ENCODE data around the gene TTC9B. TPM values are rescaled to one million over a fixed set of nuclear protein-coding genes. Genes with fewer than 3 reads are reported as not detected.

TTC9B gene
- total and polyA plus RNA-seq, 2 experiments from 2014 or later = not detected

DNA sequence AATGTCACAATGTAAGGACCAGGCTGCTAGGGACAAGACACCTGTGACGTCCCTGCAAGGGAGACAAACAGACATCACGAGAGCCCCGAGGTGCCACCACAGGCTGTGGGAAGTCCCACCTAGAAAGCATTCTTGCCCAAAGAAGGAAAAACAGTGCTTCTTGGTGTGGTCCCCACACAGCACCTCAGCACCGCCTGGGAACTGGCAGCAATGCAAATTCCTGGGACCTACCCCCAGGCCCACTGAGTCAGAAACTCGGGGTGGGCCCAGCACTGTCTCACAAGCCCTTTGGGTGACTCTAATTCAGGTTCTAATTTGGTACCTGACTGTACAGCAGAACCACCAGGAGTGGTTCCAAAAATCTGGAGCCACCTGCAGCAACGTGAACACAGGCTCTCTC, 22.1 kb upstream of the TTC9B start:
- H3K27ac ChIP-seq = no peak overlapping the region
- H3K4me1 ChIP-seq (ENCODE audit: insufficient read depth) = no peaks in the 10 kb centered on the region
- in situ Hi-C loops (cut with MboI) = no loop called here
- H3K9me3 ChIP-seq (ENCODE audit: low read depth) = no peaks in the 10 kb centered on the region
- no peak for TF ChIP-seq EZH2phosphoT487 (IDR thresholded peaks at IDR 0.05; ENCODE audit: insufficient read depth, low read depth)
- TF ChIP-seq EZH2 (IDR thresholded peaks at IDR 0.05; ENCODE audit: insufficient read depth, poor library complexity, severe bottlenecking) = no peak
- WGBS, 2 experiments (ENCODE audit: low coverage in 1 of 2, low lambda C conversion rate in 2 of 2, missing lambda C conversion rate in 2 of 2) = 92 to 96% methylated on average over 6 of the region's 6 CpGs
- H4K20me1 ChIP-seq (ENCODE audit: insufficient read depth) = no peaks in the 10 kb centered on the region
- peaks cover 10% of the 10 kb centered on the region; the same call in 1 of the 2 replicates for H3K36me3 ChIP-seq (ENCODE audit: low read depth)
- no peak overlapping the region for H3K9ac ChIP-seq
- H3K4me3 ChIP-seq = no peak overlapping the region
- H3K4me2 ChIP-seq (ENCODE audit: unreplicated experiment) = no peak overlapping the region
- no peaks in the 10 kb centered on the region for H3K9me2 ChIP-seq (ENCODE audit: insufficient read depth)
- peaks cover 26% of the 10 kb centered on the region for H3K79me2 ChIP-seq (ENCODE audit: insufficient read depth)
- H3K27me3 ChIP-seq (replicated peaks; ENCODE audit: insufficient read depth) = no peaks in the 10 kb centered on the region
- no peaks in the 10 kb centered on the region for H3F3A ChIP-seq (ENCODE audit: insufficient read depth)
- H2AFZ ChIP-seq = no peak overlapping the region
- DNase-seq = no peak

DNA sequence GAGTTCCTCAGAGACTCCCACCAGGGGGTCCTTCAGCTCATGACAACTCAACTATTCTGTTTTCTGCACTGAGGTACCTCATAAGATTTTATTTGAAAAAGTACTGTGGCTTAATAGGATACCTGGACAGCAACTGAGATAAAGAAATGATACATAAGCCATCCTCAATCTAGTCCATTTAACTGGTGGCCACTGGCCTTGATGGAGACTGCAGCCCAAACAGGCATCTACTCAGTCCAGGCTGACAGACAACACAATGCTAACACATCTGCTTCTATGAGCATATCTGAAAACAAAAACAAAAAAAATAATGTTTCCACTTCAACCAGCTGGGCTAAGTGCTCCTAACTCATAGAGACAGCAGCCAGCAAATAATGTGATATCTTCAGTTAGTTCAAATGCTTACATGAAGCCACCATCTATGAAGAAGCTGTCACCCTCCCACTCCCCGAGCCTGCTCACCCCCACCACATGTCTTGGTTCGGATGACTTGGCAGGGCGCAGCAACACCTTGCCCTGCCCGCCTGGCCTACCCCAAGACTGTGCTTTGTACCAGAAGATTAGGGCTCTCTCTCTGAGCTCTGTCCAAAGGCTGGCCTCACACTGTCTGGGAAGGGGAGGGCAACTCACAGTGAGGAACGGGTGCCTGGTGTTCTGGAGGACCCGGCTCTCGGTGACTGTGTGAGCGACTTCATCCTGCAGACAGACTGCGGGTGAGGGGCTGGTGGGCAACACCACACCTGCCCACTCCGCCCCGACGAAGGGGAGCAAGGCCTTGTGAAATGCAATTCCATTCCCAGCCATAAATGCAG, 21.4 kb upstream of the TTC9B start:
- no peak overlapping the region for H3K4me2 ChIP-seq (ENCODE audit: unreplicated experiment)
- in situ Hi-C loops (cut with MboI) = no loop called here
- H3K4me3 ChIP-seq = no peak overlapping the region
- no peaks in the 10 kb centered on the region for H4K20me1 ChIP-seq (ENCODE audit: insufficient read depth)
- 93 to 94% methylated on average over 12 of the region's 12 CpGs for WGBS, 2 experiments (ENCODE audit: low coverage in 1 of 2, low lambda C conversion rate in 2 of 2, missing lambda C conversion rate in 2 of 2)
- H3K36me3 ChIP-seq (ENCODE audit: low read depth) = peaks cover 10% of the 10 kb centered on the region; the same call in 1 of the 2 replicates
- H3K9me2 ChIP-seq (ENCODE audit: insufficient read depth) = no peaks in the 10 kb centered on the region
- no peaks in the 10 kb centered on the region for H3F3A ChIP-seq (ENCODE audit: insufficient read depth)
- H3K4me1 ChIP-seq (ENCODE audit: insufficient read depth) = no peaks in the 10 kb centered on the region
- peaks cover 19% of the 10 kb centered on the region for H3K79me2 ChIP-seq (ENCODE audit: insufficient read depth)
- TF ChIP-seq EZH2phosphoT487 (IDR thresholded peaks at IDR 0.05; ENCODE audit: insufficient read depth, low read depth) = no peak
- TF ChIP-seq EZH2 (IDR thresholded peaks at IDR 0.05; ENCODE audit: insufficient read depth, poor library complexity, severe bottlenecking) = no peak
- no peak for DNase-seq
- H3K9ac ChIP-seq = no peak overlapping the region
- H3K9me3 ChIP-seq (ENCODE audit: low read depth) = no peaks in the 10 kb centered on the region
- no peak overlapping the region for H2AFZ ChIP-seq
- H3K27ac ChIP-seq = no peak overlapping the region
- no peaks in the 10 kb centered on the region for H3K27me3 ChIP-seq (replicated peaks; ENCODE audit: insufficient read depth)

DNA sequence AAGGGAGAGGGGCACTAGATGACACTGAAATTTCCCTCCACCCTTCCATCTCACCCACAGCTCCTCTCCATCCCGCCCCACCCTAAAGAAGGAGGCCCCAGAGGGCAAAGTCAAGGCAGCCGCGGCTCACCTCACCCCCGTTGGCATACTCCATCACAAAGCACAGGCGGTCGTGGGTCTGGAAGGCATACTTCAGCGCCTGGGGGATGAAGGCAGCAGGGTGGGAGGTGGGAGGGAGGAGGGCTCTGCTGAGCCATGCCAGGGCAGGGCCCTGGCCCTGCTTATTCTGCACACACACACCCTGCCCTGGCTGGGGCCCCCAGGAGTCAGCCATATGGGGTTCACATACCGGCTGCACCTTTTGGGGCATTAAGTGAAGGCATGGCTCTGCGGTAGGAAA, 20.6 kb upstream of the TTC9B start:
- Histone ChIP-seq H3K27me3 (replicated peaks; ENCODE audit: insufficient read depth) (no peaks in the 10 kb centered on the region), H4K20me1 (ENCODE audit: insufficient read depth) (no peaks in the 10 kb centered on the region), H3K27ac (no peak overlapping the region), H3K4me1 (ENCODE audit: insufficient read depth) (no peaks in the 10 kb centered on the region), H3K9me2 (ENCODE audit: insufficient read depth) (no peaks in the 10 kb centered on the region), H2AFZ (no peak overlapping the region), H3K9ac (no peak overlapping the region), H3K4me3 (no peak overlapping the region), H3K36me3 (ENCODE audit: low read depth) (peaks cover 10% of the 10 kb centered on the region; the same call in 1 of the 2 replicates), H3F3A (ENCODE audit: insufficient read depth) (no peaks in the 10 kb centered on the region), H3K9me3 (ENCODE audit: low read depth) (no peaks in the 10 kb centered on the region), H3K79me2 (ENCODE audit: insufficient read depth) (peaks cover 12% of the 10 kb centered on the region; the same call in 1 of the 2 replicates), H3K4me2 (ENCODE audit: unreplicated experiment) (no peak overlapping the region)
- in situ Hi-C loops (cut with MboI) = no loop called here
- TF ChIP-seq EZH2phosphoT487 (IDR thresholded peaks at IDR 0.05; ENCODE audit: insufficient read depth, low read depth) = no peak
- TF ChIP-seq EZH2 (IDR thresholded peaks at IDR 0.05; ENCODE audit: insufficient read depth, poor library complexity, severe bottlenecking) = no peak
- no peak for DNase-seq
- 94 to 95% methylated on average over 9 of the region's 9 CpGs for WGBS, 2 experiments (ENCODE audit: low coverage in 1 of 2, low lambda C conversion rate in 2 of 2, missing lambda C conversion rate in 2 of 2)

DNA sequence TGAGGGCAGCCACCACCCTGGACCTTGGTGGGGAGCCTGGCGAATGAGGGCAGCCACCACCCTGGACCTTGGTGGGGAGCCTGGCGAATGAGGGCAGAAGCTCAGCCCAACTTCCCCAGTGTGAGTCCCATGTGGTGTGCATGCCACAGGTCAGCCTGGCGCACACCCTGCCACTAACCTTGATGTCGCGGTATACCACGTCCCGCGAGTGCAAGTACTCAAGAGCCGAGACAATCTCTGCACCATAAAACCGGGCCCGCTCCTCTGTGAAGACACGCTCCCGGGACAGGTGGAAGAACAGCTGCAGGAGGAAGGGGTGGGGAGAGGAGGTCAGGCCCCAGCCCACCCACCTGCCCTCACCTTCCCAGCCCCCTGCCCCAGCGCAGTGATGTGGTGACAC, 19.6 kb upstream of the TTC9B start:
- no peak overlapping the region for H3K4me2 ChIP-seq (ENCODE audit: unreplicated experiment)
- H3F3A ChIP-seq (ENCODE audit: insufficient read depth) = no peaks in the 10 kb centered on the region
- 0 out of 2 replicates have a peak, but pooled peaks cover 3% of the 10 kb centered on the region for H3K79me2 ChIP-seq (ENCODE audit: insufficient read depth)
- H3K27me3 ChIP-seq (replicated peaks; ENCODE audit: insufficient read depth) = no peaks in the 10 kb centered on the region
- no peaks in the 10 kb centered on the region for H3K4me1 ChIP-seq (ENCODE audit: insufficient read depth)
- in situ Hi-C loops (cut with MboI) = no loop called here
- no peak overlapping the region for H2AFZ ChIP-seq
- no peak overlapping the region for H3K9ac ChIP-seq
- H3K27ac ChIP-seq = no peak overlapping the region
- TF ChIP-seq EZH2phosphoT487 (IDR thresholded peaks at IDR 0.05; ENCODE audit: insufficient read depth, low read depth) (no peak), EZH2 (IDR thresholded peaks at IDR 0.05; ENCODE audit: insufficient read depth, poor library complexity, severe bottlenecking) (no peak)
- 93% methylated on average over 14 of the region's 14 CpGs for WGBS, 2 experiments (ENCODE audit: low coverage in 1 of 2, low lambda C conversion rate in 2 of 2, missing lambda C conversion rate in 2 of 2)
- DNase-seq = no peak
- no peaks in the 10 kb centered on the region for H3K9me2 ChIP-seq (ENCODE audit: insufficient read depth)
- H3K9me3 ChIP-seq (ENCODE audit: low read depth) = no peaks in the 10 kb centered on the region
- H3K4me3 ChIP-seq = no peak overlapping the region
- peaks cover 10% of the 10 kb centered on the region; the same call in 1 of the 2 replicates for H3K36me3 ChIP-seq (ENCODE audit: low read depth)
- no peaks in the 10 kb centered on the region for H4K20me1 ChIP-seq (ENCODE audit: insufficient read depth)
